Activated naive CD8-positive, alpha-beta T cell treated with anti-CD3 and anti-CD28 coated beads for 36 hours (primary cell): ENCODE data around the gene PTTG1IP2. TPM values are rescaled to one million over a fixed set of nuclear protein-coding genes. Genes with fewer than 3 reads are reported as not detected.

Experiments
- total RNA-seq, 2 experiments: library from RNA; stranded (reverse); gene quantifications; one replicate each; pipeline ENCODE4 v1.2.3, GENCODE V29; 2021

Gene PTTG1IP2
- total RNA-seq, 2 experiments from 2014 or later, result not detected

Other genes starting within 250 kb of the PTTG1IP2 start
- under 1 TPM; 0.72 to 0.85 TPM for gene CFAP69, start 224.5 kb upstream of the PTTG1IP2 start, total RNA-seq
- not detected for gene FAM237B, start 148.3 kb upstream of the PTTG1IP2 start, total RNA-seq
- 10 to 100 TPM; 56.6 to 58.5 TPM for gene GTPBP10, start 122.9 kb upstream of the PTTG1IP2 start, total RNA-seq
- 1 to 10 TPM; 6.2 to 7.2 TPM for gene CLDN12, start 66.2 kb upstream of the PTTG1IP2 start, total RNA-seq
- 1 to 10 TPM in 1 of 2 experiments, under 1 TPM in 1; 0.92 to 1.6 TPM for gene CDK14, start 126.7 kb downstream of the PTTG1IP2 start, total RNA-seq